Left colon (tissue), 2 donors: Measurements from ENCODE around the gene DNAH2. TPM values are rescaled to one million over a fixed set of nuclear protein-coding genes. Genes with fewer than 3 reads are reported as not detected.
A peak's percentile ranks its signal among the peaks of the same experiment; 100 is the strongest.

Source experiments
- ATAC-seq: fragments of 200-7000 bp; cut with Tn5 transposase; one replicate; pipeline ENCODE4 v1.9.1; 2020; ENCODE audit warnings: mild to moderate bottlenecking, moderate library complexity
- DNase-seq, 2 donors: peaks; one replicate each; pipeline ENCODE4 v3.0.0-alpha.2; 2020
- intact Hi-C, 2 donors: fragments of 100-400 bp; cut with DNase I in 1 of 2; cut with micrococcal nuclease in 1 of 2; formaldehyde crosslinking; loops; one replicate each; pipeline versions ENCODE4 v1.11.2 to v1.14.0; 2022; cut with DNase I, micrococcal nuclease
- total RNA-seq, 2 donors: library from RNA; stranded (reverse); fragmentation: NEBNext Ultra II Directional; extraction: Animal tissue kit (Norgen Biotek cat#: 25700); gene quantifications; one replicate each; pipeline ENCODE4 v1.2.1, GENCODE V29; 2021
- donor health status: DM: no; HTN: no; CAD: no.
- donor health status: DM: yes; HTN: yes; CAD: no.

Gene DNAH2
- total RNA-seq, 2 donors from 2014 or later: 0.22 to 0.61 TPM

DNA sequence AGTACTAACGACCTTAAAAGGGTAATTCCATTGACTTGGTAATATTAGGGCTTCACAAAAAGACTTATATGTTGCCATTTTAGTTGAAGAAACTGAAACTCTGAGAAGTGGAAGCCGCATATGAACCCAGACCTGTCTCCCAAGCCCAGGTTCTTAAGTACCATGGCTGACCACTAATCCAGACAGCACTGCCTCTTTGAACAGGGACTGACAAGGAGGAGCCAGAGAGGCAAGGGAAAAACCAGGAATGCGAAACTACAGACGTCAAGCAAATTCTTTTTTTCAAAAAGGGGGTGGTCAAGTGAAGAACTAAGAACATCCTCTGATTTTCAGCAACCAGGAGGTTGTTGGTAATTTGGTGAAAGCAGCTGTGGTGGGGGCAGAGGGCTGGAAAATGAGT, 155.5 kb downstream of the DNAH2 start:
- intact Hi-C loops: no loop called here
- DNase-seq (no peak), ATAC-seq (no peak)

- no peak for ATAC-seq
- DNase-seq: no peak
- intact Hi-C loops: no loop called here
Observed at GRCh38 chr17:7875804-7876370, 158.3 kb downstream of the DNAH2 start.

DNA sequence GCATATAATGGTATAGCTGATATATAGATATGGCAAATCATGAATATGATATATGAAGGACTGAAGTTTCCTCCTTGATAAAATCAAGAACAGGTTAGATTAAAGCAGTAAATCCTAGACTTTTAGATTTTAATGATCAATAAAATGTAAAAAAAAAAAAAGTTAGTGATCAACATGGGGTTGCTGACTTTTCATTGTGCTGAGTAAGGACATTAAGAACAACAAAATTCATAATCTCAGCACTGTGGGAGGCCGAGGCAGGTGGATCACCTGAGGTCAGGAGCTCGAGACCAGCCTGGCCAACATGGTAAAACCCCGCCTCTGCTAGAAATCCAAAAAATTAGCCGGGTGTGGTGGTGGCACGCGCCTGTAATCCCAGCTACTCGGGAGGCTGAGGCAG, 160.7 kb downstream of the DNAH2 start:
- ATAC-seq (no peak), DNase-seq (no peak)
- intact Hi-C loops: no loop called here

- DNase-seq (no peak), ATAC-seq (peak; percentile 32)
- intact Hi-C loops: no loop called here
Observed at GRCh38 chr17:7880076-7880868, 162.7 kb downstream of the DNAH2 start.

GRCh38 chr17:7881276-7882054, 163.9 kb downstream of the DNAH2 start:
- no peak for ATAC-seq
- intact Hi-C loops: no loop called here
- no peak for DNase-seq

DNA sequence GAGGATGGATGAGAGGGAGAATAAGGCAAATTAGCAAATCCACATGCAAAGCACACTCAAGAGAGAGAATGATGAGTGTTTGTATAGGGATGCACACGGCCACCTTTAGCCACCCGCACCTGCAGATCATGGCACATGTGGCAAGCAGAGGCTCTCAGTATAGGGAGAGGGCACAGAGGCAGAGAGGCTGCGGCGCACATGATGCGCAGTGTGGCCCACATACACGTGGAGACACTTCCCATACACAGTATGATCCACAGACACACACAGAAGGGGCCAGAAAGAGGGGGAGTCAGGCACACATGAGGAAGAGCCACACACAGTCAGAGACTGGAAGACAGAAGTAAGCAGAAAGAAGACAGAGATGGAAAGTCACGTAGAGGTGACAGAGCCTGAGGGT, 164.5 kb downstream of the DNAH2 start:
- DNase-seq (no peak), ATAC-seq (no peak)
- intact Hi-C loops: no loop called here

- intact Hi-C loops: no loop called here
- ATAC-seq (no peak), DNase-seq (no peak)
Observed at GRCh38 chr17:7882629-7883028, 165.1 kb downstream of the DNAH2 start.

Other genes starting within 250 kb of the DNAH2 start
- gene ZBTB4, start 238.1 kb upstream of the DNAH2 start, total RNA-seq: 10 to 100 TPM; 17.5 to 25.0 TPM
- not detected for gene SLC35G6, start 236.3 kb upstream of the DNAH2 start, total RNA-seq
- gene POLR2A, start 233.4 kb upstream of the DNAH2 start, total RNA-seq: 10 to 100 TPM; 83.8 to 100.0 TPM
- 10 to 100 TPM in 1 of 2 donors, 1 to 10 TPM in 1; 9.8 to 17.3 TPM for gene TNFSF12, start 168.7 kb upstream of the DNAH2 start, total RNA-seq
- 100 to 1,000 TPM in 1 of 2 donors, 10 to 100 TPM in 1; 77.2 to 121 TPM for gene TNFSF13, start 159.0 kb upstream of the DNAH2 start, total RNA-seq
- gene SENP3, start 155.8 kb upstream of the DNAH2 start, total RNA-seq: 10 to 100 TPM; 30.9 to 34.1 TPM
- 10 to 100 TPM; 35.0 to 74.0 TPM for gene CD68, start 138.1 kb upstream of the DNAH2 start, total RNA-seq
- 10 to 100 TPM; 79.2 to 89.6 TPM for gene MPDU1, start 133.9 kb upstream of the DNAH2 start, total RNA-seq
- gene SOX15, start 127.7 kb upstream of the DNAH2 start, total RNA-seq: under 1 TPM; 0.58 to 0.84 TPM
- 10 to 100 TPM; 24.9 to 29.5 TPM for gene FXR2, start 102.8 kb upstream of the DNAH2 start, total RNA-seq
- gene SAT2, start 89.9 kb upstream of the DNAH2 start, total RNA-seq: 10 to 100 TPM; 60.8 to 78.3 TPM
- gene SHBG, start 87.6 kb upstream of the DNAH2 start, total RNA-seq: not detected
- 1 to 10 TPM in 1 of 2 donors, under 1 TPM in 1; 0.55 to 1.4 TPM for gene ATP1B2, start 66.8 kb upstream of the DNAH2 start, total RNA-seq
- gene TP53, start 30.3 kb upstream of the DNAH2 start, total RNA-seq: 10 to 100 TPM; 47.3 to 60.0 TPM
- 1 to 10 TPM; 6.4 to 9.7 TPM for gene WRAP53, start 29.3 kb upstream of the DNAH2 start, total RNA-seq
- gene EFNB3, start 12.5 kb upstream of the DNAH2 start, total RNA-seq: under 1 TPM; 0.25 to 0.34 TPM
- gene KDM6B, start 116.5 kb downstream of the DNAH2 start, total RNA-seq: 10 to 100 TPM; 49.5 to 50.4 TPM
- 1 to 10 TPM; 3.8 to 6.1 TPM for gene TMEM88, start 137.3 kb downstream of the DNAH2 start, total RNA-seq
- gene NAA38, start 139.8 kb downstream of the DNAH2 start, total RNA-seq: 10 to 100 TPM; 49.7 to 83.0 TPM
- gene CYB5D1, start 140.3 kb downstream of the DNAH2 start, total RNA-seq: 1 to 10 TPM; 8.3 to 9.0 TPM
- 10 to 100 TPM; 51.3 to 51.9 TPM for gene CHD3, start 171.0 kb downstream of the DNAH2 start, total RNA-seq
- 1 to 10 TPM; 1.2 to 2.1 TPM for gene RNF227, start 198.5 kb downstream of the DNAH2 start, total RNA-seq
- gene KCNAB3, start 212.1 kb downstream of the DNAH2 start, total RNA-seq: 1 to 10 TPM; 2.2 to 3.1 TPM
- 100 to 1,000 TPM; 121 to 122 TPM for gene TRAPPC1, start 214.2 kb downstream of the DNAH2 start, total RNA-seq
- 10 to 100 TPM; 25.8 to 26.7 TPM for gene CNTROB, start 214.5 kb downstream of the DNAH2 start, total RNA-seq